ENCODE data around the gene DIPK1B. TPM values are rescaled to one million over a fixed set of nuclear protein-coding genes. Genes with fewer than 3 reads are reported as not detected.
A peak's percentile ranks its signal among the peaks of the same experiment; 100 is the strongest.

DIPK1B gene
- total RNA-seq, 4 donors from 2014 or later, result 19.4 to 23.6 (median 22.6) TPM

DNA sequence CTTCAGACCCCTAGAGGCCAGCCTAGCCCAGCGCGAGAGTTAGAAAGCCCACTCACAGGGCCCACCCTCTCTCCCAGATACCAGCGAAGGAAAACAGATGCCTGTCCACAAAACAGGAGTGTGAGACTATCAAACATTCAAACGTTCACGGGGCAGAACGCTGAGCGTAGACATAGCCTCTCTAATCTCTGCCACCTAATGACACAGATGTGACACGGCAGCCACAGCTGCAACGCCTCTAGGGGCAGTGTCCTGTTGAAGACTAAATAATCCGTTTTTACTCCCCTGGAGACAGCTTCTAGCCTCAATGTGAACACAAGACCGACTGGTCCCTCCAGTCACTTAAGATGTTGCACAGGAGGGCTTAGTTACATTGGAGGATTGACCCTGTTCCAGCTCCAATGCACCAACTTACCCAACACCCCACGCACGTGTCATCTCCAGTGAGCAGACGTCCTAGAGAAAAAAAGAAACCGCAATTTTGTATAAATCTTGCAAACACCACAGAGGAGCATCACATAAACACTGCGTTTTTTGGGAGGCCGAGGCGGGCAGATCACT lies 14.3 kb downstream of the DIPK1B start:
- TF ChIP-seq POLR2A (IDR thresholded peaks at IDR 0.05), result no peak
- TF ChIP-seq, protein P1, sequence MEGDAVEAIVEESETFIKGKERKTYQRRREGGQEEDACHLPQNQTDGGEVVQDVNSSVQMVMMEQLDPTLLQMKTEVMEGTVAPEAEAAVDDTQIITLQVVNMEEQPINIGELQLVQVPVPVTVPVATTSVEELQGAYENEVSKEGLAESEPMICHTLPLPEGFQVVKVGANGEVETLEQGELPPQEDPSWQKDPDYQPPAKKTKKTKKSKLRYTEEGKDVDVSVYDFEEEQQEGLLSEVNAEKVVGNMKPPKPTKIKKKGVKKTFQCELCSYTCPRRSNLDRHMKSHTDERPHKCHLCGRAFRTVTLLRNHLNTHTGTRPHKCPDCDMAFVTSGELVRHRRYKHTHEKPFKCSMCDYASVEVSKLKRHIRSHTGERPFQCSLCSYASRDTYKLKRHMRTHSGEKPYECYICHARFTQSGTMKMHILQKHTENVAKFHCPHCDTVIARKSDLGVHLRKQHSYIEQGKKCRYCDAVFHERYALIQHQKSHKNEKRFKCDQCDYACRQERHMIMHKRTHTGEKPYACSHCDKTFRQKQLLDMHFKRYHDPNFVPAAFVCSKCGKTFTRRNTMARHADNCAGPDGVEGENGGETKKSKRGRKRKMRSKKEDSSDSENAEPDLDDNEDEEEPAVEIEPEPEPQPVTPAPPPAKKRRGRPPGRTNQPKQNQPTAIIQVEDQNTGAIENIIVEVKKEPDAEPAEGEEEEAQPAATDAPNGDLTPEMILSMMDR (IDR thresholded peaks at IDR 0.05), result peak in 3 of 6 experiments; percentile 32 to 38 (median 34)
- Histone ChIP-seq H3K4me3 (replicated peaks in 1 of 3) (peak overlapping the region in 2 of 3 donors; percentile 36 to 51), H3K27me3 (no peaks in the 10 kb centered on the region), H3K4me1 (peaks cover 17 to 33% of the 10 kb centered on the region in 2 donors), H3K27ac (peak overlapping the region in 1 of 3 donors; percentile 42), H3K9me3 (no peaks in the 10 kb centered on the region), H3K36me3 (peaks cover 38 to 46% of the 10 kb centered on the region in 2 donors)
- intact Hi-C loops (cut with DNase I), result no loop called here
- peak; percentile 35 to 48 for DNase-seq
- 27 to 33% methylated on average over 18 of the region's 18 CpGs for whole genome bisulfite sequencing, 2 donors

DNA sequence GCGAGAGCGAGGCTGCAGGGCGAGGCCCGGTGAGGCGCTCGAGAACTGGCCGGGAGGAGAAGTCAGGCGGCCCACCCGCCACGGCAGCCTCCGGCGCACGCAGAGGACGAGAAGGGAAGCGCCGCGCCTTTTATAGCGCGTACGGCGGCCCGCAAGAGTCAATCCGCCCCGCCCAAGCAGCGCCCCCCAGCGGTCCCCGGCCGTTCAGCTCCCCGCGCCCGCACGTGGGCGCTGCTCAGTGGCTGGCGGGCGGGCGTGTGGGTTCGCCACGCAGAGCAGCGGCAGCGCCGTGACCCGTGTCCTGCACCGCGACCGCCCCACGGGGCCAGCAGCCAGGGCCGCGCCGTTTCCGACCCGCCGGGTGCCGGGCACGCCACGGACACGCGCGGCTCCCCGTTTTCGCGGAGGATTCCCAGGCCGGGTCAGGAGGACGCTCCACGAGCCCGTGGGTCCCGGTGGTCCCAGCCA lies 15.7 kb downstream of the DIPK1B start:
- no CpG with 5 or more reads among the region's 66 CpGs for WGBS, 2 donors
- H3K9me3 ChIP-seq, result no peaks in the 10 kb centered on the region
- TF ChIP-seq, protein P1 (IDR thresholded peaks at IDR 0.05), result peak; percentile 48 to 98 (median 84)
- TF ChIP-seq POLR2A (IDR thresholded peaks at IDR 0.05), result peak; percentile 86 to 95
- peak; percentile 88 to 89 for DNase-seq
- no peaks in the 10 kb centered on the region for H3K27me3 ChIP-seq
- peak overlapping the region; percentile 1 to 41 (median 22) for H3K27ac ChIP-seq
- H3K4me3 ChIP-seq (replicated peaks in 1 of 3), result peak overlapping the region; percentile 39 to 54 (median 51)
- H3K4me1 ChIP-seq, result peaks cover 22 to 37% of the 10 kb centered on the region in 2 donors
- H3K36me3 ChIP-seq, result peaks cover 29 to 32% of the 10 kb centered on the region in 2 donors
- intact Hi-C loops (cut with DNase I), result no loop called here

DNA sequence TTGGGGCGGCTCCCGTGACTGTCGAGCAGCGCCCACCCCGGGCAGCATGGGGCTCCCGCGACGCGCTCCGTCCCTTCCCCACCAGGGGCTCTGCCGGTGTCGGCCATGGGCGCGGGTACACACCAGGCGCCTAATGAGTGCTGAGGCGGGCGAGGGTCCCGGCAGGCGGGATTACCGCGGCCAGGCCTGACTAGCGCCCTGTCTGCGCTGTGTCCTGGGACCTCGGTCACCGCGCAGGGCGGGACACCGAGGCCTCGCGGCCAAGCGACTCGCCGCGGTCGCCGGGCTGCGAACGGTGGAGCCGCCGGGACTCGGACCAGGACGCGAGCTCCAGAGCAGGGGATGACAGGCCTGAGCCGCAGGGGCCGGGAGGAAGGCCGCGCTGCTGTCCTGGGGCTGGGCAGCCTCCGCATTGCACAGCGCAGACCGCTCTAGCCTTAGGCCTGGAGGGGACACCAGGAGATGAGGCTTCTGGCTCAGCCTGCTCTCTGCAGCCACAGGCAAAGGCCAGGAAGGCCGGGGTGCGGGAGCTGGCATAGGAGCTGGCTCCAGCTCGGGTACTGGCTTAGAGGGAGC lies 16.3 kb downstream of the DIPK1B start:
- no peaks in the 10 kb centered on the region for H3K9me3 ChIP-seq
- 17 to 36% methylated on average over 1 to 8 of the region's 53 CpGs for WGBS, 2 donors
- TF ChIP-seq, protein P1 (IDR thresholded peaks at IDR 0.05), result no peak
- TF ChIP-seq POLR2A (IDR thresholded peaks at IDR 0.05), result no peak
- H3K27ac ChIP-seq, result peak overlapping the region; percentile 1 to 41 (median 22)
- H3K4me3 ChIP-seq (replicated peaks in 1 of 3), result peak overlapping the region; percentile 39 to 54 (median 51)
- H3K27me3 ChIP-seq, result no peaks in the 10 kb centered on the region
- peaks cover 22 to 42% of the 10 kb centered on the region in 2 donors for H3K4me1 ChIP-seq
- DNase-seq, result peak; percentile 31 to 35
- intact Hi-C loops (cut with DNase I), result no loop called here
- peaks cover 24 to 26% of the 10 kb centered on the region in 2 donors for H3K36me3 ChIP-seq

DNA sequence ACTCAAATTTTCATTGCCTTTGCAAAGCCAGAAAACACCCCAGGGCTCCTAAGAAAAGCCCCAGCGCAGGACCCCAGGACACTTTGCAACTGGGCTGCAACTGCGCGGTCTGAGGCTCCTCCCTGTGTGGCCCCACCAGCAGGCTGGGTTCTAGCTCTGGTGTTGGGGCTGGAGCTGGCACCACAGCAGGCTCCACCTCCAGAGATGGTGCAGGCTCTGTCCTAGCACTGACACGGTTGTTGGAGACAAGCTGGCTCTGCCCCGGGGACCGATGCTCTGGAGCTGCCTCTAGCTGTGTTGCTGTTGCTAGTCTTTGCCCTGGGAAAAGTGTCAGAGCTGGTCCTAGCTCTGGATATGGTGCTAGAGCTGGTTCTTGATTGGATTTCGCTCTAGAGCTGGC lies 16.8 kb downstream of the DIPK1B start:
- 80 to 100% methylated on average over 2 to 3 of the region's 7 CpGs for WGBS, 2 donors
- DNase-seq, result no peak
- TF ChIP-seq, protein P1 (IDR thresholded peaks at IDR 0.05), result no peak
- TF ChIP-seq POLR2A (IDR thresholded peaks at IDR 0.05), result no peak
- Histone ChIP-seq H3K27me3 (no peaks in the 10 kb centered on the region), H3K9me3 (no peaks in the 10 kb centered on the region), H3K36me3 (peaks cover 21% of the 10 kb centered on the region in 2 donors), H3K4me1 (peaks cover 22 to 42% of the 10 kb centered on the region in 2 donors), H3K4me3 (replicated peaks in 1 of 3) (no peak overlapping the region), H3K27ac (no peak overlapping the region)
- intact Hi-C loops (cut with DNase I), result no loop called here

DNA sequence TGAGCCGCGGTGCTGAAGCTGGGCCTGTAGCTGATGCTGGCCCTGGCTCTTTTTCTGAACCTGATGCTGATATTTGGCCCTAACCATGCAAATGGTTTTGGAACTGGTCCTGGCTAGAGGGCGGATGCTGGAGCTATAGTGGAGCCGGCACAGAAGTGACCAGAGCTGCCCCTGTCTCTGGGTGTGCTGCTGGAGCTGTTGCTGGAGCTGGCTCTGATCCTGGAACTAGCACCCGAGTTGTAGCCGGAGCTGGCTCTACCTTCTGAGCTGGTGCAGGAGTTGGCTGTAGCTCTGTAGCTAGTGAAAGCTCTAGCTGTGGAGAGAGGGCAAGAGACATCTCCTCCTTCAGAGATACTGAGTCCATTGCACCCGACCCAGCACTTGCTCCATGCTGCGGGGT lies 17.6 kb downstream of the DIPK1B start:
- Histone ChIP-seq H3K27ac (no peak overlapping the region), H3K27me3 (no peaks in the 10 kb centered on the region), H3K4me3 (replicated peaks in 1 of 3) (no peak overlapping the region), H3K4me1 (peaks cover 22 to 42% of the 10 kb centered on the region in 2 donors), H3K9me3 (no peaks in the 10 kb centered on the region), H3K36me3 (peaks cover 13 to 14% of the 10 kb centered on the region in 2 donors)
- TF ChIP-seq, protein P1 (IDR thresholded peaks at IDR 0.05), result no peak
- no peak for TF ChIP-seq POLR2A (IDR thresholded peaks at IDR 0.05)
- DNase-seq, result no peak
- WGBS, 2 donors, result 93 to 100% methylated on average over 3 to 4 of the region's 8 CpGs
- intact Hi-C loops (cut with DNase I), result no loop called here

Measured in thyroid gland (tissue), 4 donors.